Measurements from ENCODE around the gene ARHGAP26. TPM values are rescaled to one million over a fixed set of nuclear protein-coding genes. Genes with fewer than 3 reads are reported as not detected.

Gene ARHGAP26
- total RNA-seq, 1 donor from 2014 or later = 7.4 TPM

- ATAC-seq (peak; percentile 95), DNase-seq (ENCODE audit: low spot score) (peak; percentile 64)
Observed at GRCh38 chr5:142866563-142867275, 96.5 kb downstream of the ARHGAP26 start.

GRCh38 chr5:142869886-142870285 is 99.7 kb downstream of the ARHGAP26 start:
- ATAC-seq (no peak), DNase-seq (ENCODE audit: low spot score) (peak; percentile 28)

- DNase-seq (ENCODE audit: low spot score) (peak; percentile 39), ATAC-seq (no peak)
Observed at GRCh38 chr5:142870532-142871362, 100.6 kb downstream of the ARHGAP26 start.

GRCh38 chr5:142871363-142872193 is 101.4 kb downstream of the ARHGAP26 start:
- ATAC-seq (no peak), DNase-seq (ENCODE audit: low spot score) (peak; percentile 44)

- DNase-seq (ENCODE audit: low spot score) (no peak), ATAC-seq (no peak)
Observed at GRCh38 chr5:142872217-142872616, 102.0 kb downstream of the ARHGAP26 start.

GRCh38 chr5:142872795-142873194 is 102.6 kb downstream of the ARHGAP26 start:
- DNase-seq (ENCODE audit: low spot score) (peak; percentile 34), ATAC-seq (no peak)

GRCh38 chr5:142873831-142874230 is 103.7 kb downstream of the ARHGAP26 start:
- peak; percentile 31 for DNase-seq (ENCODE audit: low spot score)

GRCh38 chr5:142874540-142874939 is 104.4 kb downstream of the ARHGAP26 start:
- peak; percentile 93 for DNase-seq (ENCODE audit: low spot score)
- peak; percentile 91 for ATAC-seq

More at GRCh38 chr5:142873831-142874230, 103.7 kb downstream of the ARHGAP26 start:
- peak; percentile 30 for ATAC-seq

GRCh38 chr5:142875936-142876335 is 105.8 kb downstream of the ARHGAP26 start:
- no peak for ATAC-seq
- DNase-seq (ENCODE audit: low spot score) = no peak

- DNase-seq (ENCODE audit: low spot score) = no peak
- ATAC-seq = no peak
Observed at GRCh38 chr5:142876817-142877216, 106.6 kb downstream of the ARHGAP26 start.

GRCh38 chr5:142878111-142878510 is 107.9 kb downstream of the ARHGAP26 start:
- DNase-seq (ENCODE audit: low spot score) (no peak), ATAC-seq (no peak)

GRCh38 chr5:142878638-142879037 is 108.5 kb downstream of the ARHGAP26 start:
- no peak for DNase-seq (ENCODE audit: low spot score)
- no peak for ATAC-seq

GRCh38 chr5:142881076-142881783 is 111.1 kb downstream of the ARHGAP26 start:
- DNase-seq (ENCODE audit: low spot score) (no peak), ATAC-seq (no peak)

- ATAC-seq (no peak), DNase-seq (ENCODE audit: low spot score) (no peak)
Observed at GRCh38 chr5:142881784-142882126, 111.6 kb downstream of the ARHGAP26 start.

- DNase-seq (ENCODE audit: low spot score) (no peak), ATAC-seq (peak; percentile 36)
Observed at GRCh38 chr5:142883025-142883424, 112.8 kb downstream of the ARHGAP26 start.

GRCh38 chr5:142883438-142883837 is 113.3 kb downstream of the ARHGAP26 start:
- DNase-seq (ENCODE audit: low spot score) = no peak

GRCh38 chr5:142884029-142884428 is 113.9 kb downstream of the ARHGAP26 start:
- DNase-seq (ENCODE audit: low spot score) (no peak), ATAC-seq (no peak)

More at GRCh38 chr5:142883438-142883837, 113.3 kb downstream of the ARHGAP26 start:
- no peak for ATAC-seq

- ATAC-seq = no peak
- DNase-seq (ENCODE audit: low spot score) = no peak
Observed at GRCh38 chr5:142886211-142886610, 116.0 kb downstream of the ARHGAP26 start.

GRCh38 chr5:142886956-142887355 is 116.8 kb downstream of the ARHGAP26 start:
- DNase-seq (ENCODE audit: low spot score) (no peak), ATAC-seq (peak; percentile 37)

- ATAC-seq (peak; percentile 91), DNase-seq (ENCODE audit: low spot score) (no peak)
Observed at GRCh38 chr5:142888469-142889085, 118.4 kb downstream of the ARHGAP26 start.
